GM19193 (cell line): ENCODE measurements around the gene USP9Y.

Experiments used
- POLR2A ChIP-seq: IDR thresholded peaks from 4 replicates; pipeline ENCODE4 v1.6.1; 2011; ENCODE audit not compliant: insufficient read depth, insufficient read length; ENCODE audit errors: extremely low read depth

The USP9Y gene

GRCh38 chrY:12734051-12734450 lies 33.0 kb downstream of the USP9Y start:
- no peak for TF ChIP-seq POLR2A

- no peak for TF ChIP-seq POLR2A
Observed at GRCh38 chrY:12741414-12741813, 40.4 kb downstream of the USP9Y start.

GRCh38 chrY:12742725-12743124 lies 41.7 kb downstream of the USP9Y start:
- TF ChIP-seq POLR2A, result no peak

- no peak for TF ChIP-seq POLR2A
Observed at GRCh38 chrY:12744091-12744490, 43.1 kb downstream of the USP9Y start.

GRCh38 chrY:12749293-12749692 lies 48.3 kb downstream of the USP9Y start:
- TF ChIP-seq POLR2A, result no peak

- TF ChIP-seq POLR2A, result no peak
Observed at GRCh38 chrY:12752856-12753255, 51.8 kb downstream of the USP9Y start.

GRCh38 chrY:12756021-12756420 lies 55.0 kb downstream of the USP9Y start:
- TF ChIP-seq POLR2A, result no peak

GRCh38 chrY:12765976-12766375 lies 64.9 kb downstream of the USP9Y start:
- no peak for TF ChIP-seq POLR2A

- TF ChIP-seq POLR2A, result no peak
Observed at GRCh38 chrY:12784521-12784920, 83.5 kb downstream of the USP9Y start.

GRCh38 chrY:12793999-12794398 lies 93.0 kb downstream of the USP9Y start:
- no peak for TF ChIP-seq POLR2A

GRCh38 chrY:12808046-12808445 lies 107.0 kb downstream of the USP9Y start:
- no peak for TF ChIP-seq POLR2A

GRCh38 chrY:12809034-12809433 lies 108.0 kb downstream of the USP9Y start:
- no peak for TF ChIP-seq POLR2A

- no peak for TF ChIP-seq POLR2A
Observed at GRCh38 chrY:12823408-12823807, 122.4 kb downstream of the USP9Y start.

- TF ChIP-seq POLR2A, result no peak
Observed at GRCh38 chrY:12826791-12827190, 125.8 kb downstream of the USP9Y start.

- no peak for TF ChIP-seq POLR2A
Observed at GRCh38 chrY:12833284-12833683, 132.3 kb downstream of the USP9Y start.

- no peak for TF ChIP-seq POLR2A
Observed at GRCh38 chrY:12837550-12837949, 136.5 kb downstream of the USP9Y start.

GRCh38 chrY:12841368-12841767 lies 140.3 kb downstream of the USP9Y start:
- TF ChIP-seq POLR2A, result no peak
